MV-4-11 (cell line): ENCODE measurements around the gene TTC27.

ENCODE experiments used
- DNase-seq: peaks from one replicate; lab custom pipeline; 2025; lab: John Stamatoyannopoulos, UW

TTC27 gene

DNA sequence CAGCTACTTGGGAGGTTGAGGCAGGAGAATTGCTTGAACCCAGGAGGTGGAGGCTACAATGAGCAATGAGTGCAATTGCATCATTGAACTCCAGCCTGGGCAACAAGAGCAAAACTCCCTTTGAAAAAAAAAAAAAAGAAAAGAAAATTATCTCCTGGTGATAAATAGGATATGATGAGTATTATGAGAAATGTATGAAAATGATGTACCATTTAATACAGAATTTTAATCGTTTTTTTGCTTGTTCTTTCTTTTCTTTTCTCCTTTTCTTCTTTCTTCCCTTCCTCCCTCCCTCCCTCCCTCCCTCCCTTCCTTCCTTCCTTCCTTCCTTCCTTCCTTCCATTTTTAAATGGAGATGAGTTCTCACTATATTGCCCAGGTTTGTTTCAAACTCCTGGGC is 40.4 kb downstream of the TTC27 start:
- DNase-seq = no peak

DNA sequence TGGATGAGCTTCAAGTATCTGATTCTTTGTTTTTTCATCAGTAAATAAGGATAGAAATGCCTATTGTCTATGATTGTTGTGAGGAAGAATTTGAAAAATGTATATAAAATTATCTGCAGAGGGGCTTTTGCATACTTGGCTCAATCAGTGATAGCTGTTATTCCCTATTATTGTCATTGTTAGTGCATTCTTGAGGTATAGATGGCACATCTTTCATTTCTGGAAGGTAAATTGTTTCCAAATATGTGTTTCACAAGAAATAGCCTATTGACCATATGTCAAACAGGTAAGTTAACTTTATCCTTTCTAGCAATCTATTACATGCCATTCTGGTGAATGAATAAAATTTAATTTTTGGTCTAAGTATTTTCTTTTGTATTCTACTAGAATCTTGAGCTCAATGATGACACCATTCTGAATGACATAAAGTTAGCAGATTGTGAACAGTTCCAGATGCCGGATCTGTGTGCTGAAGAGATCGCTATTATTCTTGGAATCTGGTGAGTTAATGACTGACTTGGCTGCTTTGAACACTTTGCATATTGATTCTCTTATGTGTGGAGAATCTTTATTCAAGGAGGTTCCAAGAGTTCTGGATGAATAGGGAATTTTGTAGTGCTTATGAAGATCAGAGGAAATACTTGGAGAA is 44.2 kb downstream of the TTC27 start:
- no peak for DNase-seq

DNA sequence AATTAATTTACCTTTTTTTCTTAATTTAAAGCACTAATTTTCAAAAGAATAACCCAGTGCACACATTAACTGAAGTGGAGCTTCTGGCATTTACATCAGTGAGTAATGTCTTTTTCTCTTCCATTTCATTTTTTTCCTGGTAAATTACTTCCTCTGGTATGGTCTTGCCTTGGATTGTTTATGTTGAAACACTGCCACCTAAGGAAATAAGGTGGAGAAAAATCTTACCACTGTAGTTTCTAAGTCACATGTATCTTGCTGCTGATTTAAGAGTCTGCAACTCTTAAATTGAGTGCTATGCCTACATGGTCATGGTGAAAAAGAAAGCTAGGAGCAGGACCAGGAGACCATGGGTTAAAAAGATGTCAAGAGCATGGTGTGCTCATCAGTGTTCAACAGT is 51.0 kb downstream of the TTC27 start:
- no peak for DNase-seq

DNA sequence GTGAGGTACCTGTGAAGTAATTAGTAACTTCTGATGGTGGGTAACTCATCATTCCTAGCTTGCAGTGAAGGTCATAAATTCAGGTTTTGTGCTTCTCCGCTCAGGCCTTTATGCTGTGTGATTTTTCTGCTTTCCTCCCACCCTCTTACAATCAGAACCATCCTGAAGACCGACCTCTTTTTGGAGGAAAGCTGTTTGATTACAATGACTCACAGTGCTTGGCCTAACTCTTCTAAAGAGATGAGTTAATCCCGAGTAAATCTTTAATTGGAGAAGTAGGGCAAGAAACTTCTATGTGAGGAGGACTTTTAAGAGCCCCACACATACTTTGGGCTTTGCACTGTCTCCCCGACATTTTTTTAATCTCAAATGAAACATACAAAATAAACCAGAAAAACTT is 53.1 kb downstream of the TTC27 start:
- DNase-seq = peak; percentile 2

DNA sequence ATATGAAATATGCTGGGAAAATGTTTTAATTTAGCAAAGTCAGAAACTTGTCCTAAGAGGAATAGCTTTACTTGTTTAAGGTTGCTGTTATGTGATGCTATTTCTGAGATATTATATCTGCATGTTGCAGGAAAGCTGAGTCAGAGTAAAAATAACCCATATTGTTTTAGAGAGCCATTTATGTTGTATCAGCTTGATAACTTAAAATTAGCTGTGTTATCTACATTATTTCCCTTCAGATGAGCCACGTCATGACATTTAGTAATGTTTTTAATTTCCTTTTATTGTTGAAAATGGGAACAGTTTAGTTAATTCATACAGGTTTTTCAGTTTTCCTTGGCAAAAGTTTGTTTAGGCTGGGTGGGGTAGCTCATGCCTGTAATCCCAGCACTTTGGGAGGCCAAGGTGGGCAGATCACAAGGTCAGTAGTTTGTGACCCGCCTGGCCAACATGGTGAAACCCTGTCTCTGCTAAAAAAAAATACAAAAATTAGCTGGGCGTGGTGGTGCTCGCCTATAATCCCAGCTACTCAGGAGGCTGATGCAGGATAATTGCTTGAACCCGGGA is 55.8 kb downstream of the TTC27 start:
- DNase-seq = no peak

DNA sequence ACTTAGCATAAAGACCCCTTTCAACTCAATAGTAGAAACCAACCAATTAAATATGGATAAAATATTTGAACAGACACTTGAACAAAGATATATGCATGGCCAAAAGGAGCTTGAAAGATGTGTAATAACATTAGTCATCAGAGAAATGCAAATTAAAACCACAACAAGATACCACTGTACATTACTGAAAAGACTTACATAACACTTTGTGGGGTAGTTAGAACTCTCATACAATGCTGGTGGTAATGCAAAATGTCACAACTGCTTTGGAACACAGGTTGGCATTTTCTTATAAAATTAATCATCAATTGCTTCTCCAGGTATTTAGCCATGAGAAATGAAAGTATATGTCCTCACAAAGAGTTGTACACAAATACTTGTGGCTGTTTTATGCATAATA is 60.7 kb downstream of the TTC27 start:
- peak; percentile 75 for DNase-seq

DNA sequence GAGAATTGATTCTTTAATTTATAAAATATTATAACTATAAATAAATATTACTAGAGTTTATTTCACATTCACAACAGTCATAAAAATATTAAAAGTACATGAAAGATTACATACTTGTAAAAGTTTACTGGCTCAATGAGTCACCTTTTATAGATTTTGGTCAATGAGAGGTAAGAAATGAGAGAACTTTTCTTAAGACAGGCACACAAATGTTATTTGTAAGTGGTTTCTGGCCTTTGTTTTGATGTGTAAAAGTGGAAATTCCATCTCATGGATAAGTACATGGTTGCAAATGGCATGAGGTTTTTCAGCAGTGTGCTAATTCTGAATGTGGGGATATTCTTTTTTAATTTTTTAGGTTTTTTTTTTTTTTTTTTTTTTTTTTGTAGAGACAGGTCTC is 63.8 kb downstream of the TTC27 start:
- DNase-seq = no peak

DNA sequence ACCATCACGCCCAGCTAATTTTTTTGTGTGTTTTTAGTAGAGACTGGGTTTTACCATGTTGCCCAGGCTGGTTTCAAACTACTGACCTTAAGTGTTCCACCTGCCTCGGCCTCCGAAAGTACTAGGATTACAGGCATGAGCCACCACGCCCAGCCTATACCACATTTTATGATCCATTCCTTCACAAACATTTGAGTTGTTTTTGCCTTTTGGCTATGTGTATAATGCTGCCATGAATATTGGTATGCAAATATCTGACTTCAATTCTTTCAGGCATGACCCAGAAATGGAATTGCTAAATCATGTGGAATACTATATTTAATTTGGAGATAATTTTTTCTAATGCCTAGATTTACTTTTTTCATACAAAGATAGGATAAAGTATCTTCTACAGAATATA is 68.6 kb downstream of the TTC27 start:
- DNase-seq = no peak

DNA sequence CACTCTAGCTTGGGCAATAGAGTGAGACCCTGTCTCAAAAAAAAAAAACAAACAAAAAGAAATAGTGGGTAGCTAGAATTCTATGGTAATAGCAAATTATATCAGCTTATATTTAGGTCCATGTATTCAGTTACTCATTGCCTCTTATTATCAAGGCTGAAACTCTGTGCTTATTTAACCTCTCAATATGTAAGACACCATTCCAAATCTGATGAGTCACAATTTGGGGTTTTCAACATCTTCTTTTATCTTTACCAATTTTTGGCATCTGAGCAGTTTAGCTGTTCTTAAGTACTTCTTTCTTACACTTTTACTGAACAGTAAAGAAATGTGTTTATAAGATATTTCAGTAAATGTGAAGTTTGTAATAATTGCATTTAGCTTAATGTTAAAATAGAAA is 69.3 kb downstream of the TTC27 start:
- DNase-seq = no peak

DNA sequence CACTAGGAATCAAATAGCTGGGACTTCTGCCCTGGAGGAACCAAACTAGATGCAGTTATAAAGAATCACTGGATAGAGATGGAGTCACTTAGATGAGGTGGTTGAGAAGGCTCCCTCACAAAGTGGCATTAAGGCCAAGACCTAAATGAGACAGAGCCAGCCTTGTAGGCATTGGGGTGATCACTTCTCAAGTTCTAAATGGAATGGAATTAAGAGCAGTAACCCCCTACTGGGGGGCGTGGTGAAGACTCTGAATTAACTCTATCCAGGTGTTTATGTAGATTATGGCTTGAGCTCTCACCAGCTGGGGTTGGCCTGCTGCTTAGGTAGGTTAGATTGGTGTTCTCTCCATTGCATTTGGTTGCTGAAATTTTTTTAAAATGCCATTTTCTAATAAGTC is 71.3 kb downstream of the TTC27 start:
- DNase-seq = no peak

DNA sequence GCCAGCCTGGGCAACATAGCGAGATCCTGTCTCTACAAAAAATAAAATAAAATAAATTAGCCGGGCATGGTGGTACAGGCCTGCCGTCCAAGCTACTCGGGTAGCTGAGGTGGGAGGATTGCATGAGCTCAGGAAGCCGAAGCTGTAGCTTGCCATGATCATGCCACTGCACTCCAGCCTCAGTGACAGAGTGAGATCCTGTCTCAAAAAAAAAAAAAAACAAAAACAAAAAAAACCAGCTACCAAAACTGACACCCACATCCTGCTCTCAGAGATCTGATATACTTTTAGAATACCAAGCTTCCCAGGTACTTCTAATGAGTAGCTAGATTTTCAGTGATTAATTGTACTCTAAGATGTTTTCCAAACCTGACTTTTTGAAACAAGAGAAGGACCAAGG is 74.0 kb downstream of the TTC27 start:
- no peak for DNase-seq

DNA sequence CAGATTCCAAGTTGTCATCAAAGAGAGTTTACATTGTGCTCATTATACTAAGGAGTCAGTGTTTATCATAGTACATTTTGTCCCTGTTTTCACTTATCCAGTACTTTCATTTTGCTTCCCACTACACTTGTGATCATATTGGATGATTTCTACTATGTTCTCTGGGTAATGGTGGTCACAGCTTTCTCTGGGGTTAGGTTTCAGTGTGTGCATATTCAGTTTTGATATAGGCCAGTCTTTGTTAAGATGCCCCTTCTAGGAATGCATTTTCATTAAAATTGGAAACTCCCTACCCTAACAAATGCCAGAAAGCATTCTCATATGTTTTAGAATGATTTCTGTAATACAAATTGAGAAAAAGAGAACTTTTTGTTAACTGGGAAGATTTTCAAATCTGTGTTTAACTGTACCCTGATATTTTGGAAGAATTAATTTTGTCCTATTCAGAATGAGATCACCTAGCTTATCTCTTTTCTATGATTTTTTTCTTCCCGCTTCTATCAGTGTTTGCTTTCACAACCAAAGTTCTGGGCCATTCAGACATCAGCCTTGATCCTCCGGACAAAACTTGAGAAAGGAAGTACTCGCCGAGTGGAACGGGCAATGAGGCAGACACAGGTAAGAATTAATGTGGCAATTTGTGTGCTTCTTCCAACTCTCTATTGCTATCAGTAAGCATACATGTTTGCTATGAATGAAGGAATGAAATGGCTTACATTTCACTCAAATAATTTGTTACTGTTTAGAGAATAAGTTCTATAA is 74.6 kb downstream of the TTC27 start:
- DNase-seq = no peak

DNA sequence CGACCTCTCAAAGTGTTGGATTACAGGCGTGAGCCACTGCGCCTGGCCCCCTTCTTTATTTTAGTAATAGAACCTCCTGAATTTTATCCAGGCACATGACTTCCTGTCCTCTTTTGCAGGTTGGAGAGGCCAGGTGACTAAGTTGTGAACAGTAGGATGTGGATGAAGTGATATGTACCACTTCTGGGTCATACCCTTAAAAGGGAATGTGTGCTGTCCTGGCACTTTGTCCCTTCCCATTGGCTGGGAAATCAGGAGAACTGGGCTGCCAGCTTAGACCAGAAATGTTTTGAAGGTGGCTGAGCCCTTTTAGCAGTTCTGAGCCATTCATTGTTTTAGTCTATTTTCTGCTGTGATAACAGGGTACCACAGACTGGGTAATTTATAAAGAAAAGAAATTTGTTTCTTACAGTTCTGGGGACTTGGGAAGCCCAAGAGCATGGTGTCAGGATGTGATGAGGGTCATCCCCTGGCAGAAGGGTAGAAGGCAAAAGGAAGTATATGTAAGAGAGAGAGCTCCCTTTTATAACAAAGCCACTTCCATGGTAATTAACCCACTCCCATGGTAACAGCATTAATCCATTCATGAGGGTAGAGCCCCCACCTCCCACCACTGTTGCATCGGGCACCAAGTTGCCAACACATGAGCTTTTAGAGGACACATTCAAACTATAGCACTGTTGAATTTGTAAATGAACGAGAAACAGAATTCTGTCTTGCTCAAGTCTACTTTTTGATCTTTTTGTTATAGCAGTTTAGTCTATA is 79.1 kb downstream of the TTC27 start:
- DNase-seq = no peak

DNA sequence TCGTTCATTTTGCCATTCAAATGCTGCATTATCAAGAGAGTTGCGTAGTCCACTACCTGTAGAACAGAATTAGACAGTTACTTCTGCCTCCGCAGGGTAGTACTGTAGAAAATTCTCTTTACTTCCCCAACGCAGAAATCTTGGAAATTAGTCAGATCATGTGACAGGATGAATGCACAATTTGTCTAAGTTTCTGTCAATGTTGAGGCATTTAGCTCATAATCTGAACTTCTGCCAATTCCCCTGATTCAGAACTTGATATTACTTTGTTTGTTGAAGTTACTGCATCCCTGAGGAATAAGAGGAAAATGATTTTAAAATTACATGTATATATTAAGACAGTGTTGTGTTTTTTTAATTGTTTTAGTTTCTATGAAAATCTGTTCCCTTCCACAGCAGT is 83.4 kb downstream of the TTC27 start:
- no peak for DNase-seq

DNA sequence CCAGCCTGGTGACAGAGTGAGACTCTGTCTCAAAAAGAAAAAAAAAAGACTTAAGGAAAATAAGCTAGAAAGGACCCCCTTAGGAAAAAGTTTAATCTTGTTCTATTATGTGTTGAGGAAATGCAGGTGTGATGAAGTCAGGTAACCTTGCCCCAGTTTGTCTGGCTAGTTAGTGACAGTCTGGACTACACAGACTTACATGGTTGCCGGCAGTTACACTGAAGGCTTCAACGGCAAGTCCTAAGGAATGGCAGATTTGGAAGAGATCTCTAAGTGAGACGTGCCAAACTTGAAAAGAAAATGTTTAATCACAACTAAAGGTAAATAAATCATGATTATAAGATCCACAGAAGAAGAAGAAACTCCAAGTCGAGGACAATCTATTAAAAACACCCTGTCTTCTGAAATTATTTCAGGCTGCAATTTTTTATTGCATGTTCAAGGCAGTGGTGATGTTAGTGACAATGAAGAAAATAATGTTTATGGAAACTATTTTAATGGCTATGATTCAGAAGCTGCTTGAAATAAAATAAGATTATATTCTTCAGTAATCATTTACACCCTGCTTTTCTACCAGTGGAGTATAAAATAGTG is 84.2 kb downstream of the TTC27 start:
- no peak for DNase-seq

DNA sequence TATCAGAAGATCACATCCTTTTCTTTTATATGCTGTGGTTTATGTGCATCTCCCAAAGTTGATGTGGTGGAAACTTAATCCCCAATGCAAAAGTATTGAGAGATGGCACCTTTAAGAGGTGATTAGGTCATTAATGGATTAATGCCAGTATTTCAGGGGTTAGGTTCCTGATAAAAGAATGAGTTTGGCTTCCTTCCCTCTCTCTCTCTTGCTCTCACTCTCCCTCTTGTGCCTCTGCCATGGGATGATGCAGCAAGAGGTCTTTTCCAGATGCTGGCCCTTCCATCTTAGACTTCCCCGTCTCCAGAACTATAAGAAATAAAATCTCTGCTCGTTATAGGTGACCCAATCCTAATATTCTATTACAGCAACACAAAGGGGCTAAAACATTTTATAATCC is 85.0 kb downstream of the TTC27 start:
- DNase-seq = no peak

DNA sequence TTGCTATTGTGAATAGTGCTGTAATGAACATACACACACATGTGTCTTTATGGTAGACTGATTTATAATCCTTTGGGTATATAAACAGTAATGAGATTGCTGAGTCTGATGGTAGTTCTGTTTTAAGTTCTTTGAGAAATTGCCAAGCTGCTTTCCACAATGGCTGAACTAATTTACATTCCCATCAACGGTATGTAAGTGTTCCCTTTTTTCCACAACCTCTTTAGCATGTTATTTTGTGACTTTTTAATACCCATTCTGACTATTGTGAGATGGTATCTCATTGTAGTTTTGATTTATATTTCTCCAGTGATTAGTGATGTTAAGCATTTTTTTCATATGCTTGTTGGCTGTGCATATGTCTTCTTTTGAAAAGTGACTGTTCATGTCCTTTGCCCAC is 86.7 kb downstream of the TTC27 start:
- no peak for DNase-seq

DNA sequence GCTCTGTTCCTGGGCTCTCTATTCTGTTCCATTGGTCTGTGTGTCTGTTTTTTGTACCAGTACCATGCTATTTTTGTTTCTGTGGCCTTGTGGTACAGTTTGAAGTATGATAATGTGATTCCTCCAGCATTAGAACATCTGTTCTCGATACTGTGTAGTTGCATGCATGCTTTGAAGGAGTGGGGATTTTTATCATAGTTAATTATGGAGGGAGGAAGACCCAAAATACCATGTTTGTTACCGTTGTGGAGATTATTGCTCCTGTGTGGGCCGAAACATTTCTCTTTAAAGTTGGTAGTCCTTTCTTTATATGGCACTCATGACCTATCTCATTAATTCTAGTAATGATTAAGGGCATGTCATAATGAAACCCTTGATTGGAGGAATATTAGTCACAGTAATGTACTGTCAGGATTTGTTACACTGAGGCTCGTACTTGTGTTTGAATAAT is 87.6 kb downstream of the TTC27 start:
- no peak for DNase-seq

DNA sequence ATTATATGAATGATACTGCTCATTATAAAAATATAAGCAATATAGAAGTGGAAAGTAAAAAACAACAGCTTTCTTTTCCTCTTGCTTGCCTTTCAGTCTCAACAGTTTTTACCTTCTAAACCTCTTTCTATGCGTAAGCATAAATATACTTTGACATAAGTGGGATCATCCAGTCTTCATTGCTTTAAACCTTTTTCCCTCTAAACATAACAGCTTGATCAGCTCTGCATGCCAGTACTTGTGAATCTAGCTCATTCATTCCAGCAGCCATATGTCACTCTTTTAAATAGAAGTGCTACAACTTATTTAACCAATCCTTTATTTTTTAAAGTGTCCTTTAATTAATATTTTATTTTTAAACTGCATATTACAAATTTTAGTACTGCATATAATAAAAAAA is 88.1 kb downstream of the TTC27 start:
- no peak for DNase-seq

DNA sequence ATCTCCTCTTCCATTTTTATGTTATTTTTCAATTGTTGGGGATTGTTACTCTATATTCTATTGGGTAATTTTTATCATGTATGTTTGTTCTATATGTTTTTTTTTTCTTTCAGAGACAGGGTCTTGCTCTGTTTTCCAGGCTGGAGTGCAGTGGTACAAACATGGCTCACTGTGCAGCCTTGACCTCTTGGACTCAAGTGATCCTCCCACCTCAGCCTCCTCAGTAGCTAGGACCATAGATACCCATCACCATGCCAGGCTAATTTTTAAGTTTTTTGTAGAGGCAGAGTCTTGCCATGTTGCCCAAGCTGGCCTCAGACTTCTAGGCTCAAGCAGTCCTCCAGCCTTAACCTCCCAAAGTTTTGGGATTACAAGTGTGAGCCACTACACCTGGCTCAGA is 88.7 kb downstream of the TTC27 start:
- DNase-seq = no peak

DNA sequence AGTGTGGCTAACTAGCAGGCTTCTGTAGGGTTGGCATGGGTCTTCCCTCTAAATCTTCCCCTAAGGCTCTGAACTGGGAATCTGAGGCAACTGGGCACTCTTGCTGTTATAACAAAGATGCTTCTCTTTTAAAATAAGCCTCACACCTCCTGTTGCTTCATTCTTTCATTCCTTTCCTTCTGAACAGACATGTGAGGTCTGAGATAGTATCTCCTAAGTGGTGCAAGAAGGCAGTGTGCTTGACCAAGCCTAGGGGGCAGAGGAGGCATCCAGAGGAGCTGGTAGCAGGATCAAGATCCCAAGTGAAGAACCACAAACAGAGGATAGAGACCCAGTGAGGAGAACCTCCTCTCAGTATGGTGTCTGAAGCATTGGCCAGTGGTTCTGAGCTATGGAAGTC is 90.9 kb downstream of the TTC27 start:
- DNase-seq = no peak

DNA sequence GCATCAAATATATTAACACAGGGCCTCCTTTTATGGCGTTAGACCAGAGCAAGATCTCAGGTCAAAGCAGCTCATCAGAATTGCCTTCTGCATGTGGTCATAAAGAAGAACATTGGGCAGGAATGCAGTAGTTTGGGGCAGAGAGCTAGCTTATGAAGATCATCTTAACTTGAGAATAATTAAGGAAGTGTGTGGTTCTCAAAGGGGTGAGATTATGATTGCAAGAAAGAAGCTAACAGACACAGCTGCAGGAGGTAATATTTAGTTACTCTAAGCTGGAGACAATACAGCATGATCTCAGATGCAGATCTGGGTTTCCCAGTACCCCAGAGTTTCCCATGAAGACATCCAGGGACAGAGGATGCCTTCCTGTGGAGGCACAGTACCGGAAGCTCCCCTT is 91.6 kb downstream of the TTC27 start:
- DNase-seq = peak; percentile 38
